GM18511 (cell line): ENCODE results near the gene RCAN3.
"Not testable (repeated sequence)": the region's sequence is repeated elsewhere in the genome, so short reads cannot be mapped to it uniquely, and the experiment has no call there.

Experiments used
- ATAC-seq: cut with Tn5 transposase; IDR thresholded peaks from one replicate; pipeline ENCODE4 v1.9.1; 2021; ENCODE audit warnings: mild to moderate bottlenecking, moderate library complexity; ENCODE audit not compliant: unreplicated experiment

Gene RCAN3

GRCh38 chr1:24502709-24503058 is at the start of gene RCAN3:
TSS of gene RCAN3 (plus strand) at chr1:24502836. CDS start at chr1:24514373, 11,537 bp downstream.
- ATAC-seq: no peak

DNA sequence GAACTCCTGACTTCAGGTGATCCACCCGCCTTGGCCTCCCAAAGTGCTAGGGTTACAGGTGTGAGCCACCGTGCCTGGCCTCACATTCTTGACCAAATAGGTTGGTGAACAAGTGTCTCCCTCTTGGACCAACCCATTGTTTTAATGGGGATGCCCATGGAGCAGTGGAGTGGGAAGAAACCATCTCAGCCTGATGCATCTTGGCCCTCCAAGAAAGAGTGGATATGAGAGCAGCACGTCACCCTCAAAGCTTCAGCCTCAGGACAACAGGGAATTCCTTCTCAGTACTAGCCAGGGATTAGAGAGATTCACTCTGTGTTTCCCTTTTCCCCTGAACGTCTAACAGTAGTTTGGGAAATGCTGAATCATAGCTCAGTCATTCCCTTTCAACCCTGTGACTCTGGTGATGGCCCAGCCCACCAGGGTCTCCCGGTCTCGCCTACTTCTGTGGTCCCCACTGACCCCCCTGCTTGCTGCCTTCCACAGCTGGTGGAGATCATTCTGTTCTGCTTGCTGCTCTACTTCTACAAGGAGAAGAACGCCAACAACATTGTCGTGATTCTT is 49.6 kb upstream of the RCAN3 start:
- ATAC-seq: no peak

GRCh38 chr1:24454673-24455072 is 48.0 kb upstream of the RCAN3 start:
- ATAC-seq: no peak

DNA sequence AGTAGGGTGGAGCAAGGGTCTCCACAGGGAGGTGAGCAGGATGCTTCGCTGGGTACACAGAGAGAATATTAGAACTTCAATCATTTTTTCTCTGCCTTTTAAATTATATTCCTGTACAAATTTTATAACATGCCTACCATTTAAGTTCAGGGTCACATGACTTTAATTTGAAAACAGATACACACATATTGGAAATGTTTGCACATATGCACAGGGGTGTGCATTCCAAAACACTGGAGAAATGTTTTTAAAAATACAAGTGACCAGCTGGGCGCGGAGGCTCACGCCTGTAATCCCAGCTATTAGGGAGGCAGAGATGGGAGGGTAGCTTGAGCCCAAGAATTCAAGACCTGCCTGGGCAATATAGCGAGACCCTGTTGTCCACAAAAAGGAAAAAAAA is 47.4 kb upstream of the RCAN3 start:
- no peak for ATAC-seq

DNA sequence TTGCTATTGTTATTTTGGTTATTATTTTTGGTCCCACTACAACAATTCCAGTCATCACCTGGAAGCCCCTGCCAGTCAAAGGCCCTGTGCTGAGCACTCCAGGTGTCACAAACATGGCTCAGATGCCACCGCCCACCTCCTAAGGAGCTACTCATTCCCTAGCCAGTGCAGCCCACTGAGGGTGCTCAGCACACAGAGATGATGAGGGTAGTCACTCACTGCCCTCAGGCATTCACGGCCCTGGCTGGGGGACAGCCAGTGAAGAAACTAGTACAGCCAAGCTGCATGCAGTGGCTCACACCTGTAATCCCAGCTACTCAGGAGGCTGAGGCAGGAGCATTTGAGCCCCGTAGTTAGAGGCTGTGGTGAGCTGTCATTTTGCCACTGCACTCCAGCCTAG is 44.8 kb upstream of the RCAN3 start:
- ATAC-seq: no peak

DNA sequence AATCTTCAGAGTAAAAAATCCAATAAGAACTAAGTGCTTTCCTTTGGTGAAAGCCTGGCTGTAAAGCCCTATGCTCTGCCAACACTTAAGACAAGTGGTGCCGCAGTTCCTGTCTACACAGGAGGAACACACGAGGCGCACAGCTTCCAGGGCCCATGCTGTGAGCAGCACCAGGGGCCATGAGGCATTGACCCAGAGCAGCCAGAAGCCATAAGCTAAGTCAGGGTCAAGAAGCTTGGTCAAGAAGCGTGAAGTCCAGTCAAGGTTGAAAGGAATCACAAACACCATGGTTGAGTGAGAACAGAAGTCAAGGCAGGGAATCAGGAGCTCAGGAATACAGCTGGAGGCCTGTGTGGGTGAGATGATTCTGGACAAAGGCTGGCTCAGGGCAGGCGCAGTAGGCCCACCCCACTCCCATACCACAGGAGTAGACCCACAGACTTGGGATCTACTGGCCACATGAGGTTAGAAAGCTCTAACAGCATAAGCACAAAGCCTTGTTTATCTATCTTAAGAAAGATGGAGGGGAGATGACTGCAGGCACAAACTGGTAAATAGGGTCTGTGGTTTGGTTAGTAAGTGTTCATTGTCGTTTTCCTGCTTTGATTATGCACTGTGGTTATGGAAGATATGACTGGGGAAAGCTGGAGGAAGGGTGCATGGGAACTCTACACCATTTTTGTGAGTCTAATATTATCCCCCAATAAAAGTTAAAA is 42.9 kb upstream of the RCAN3 start:
- no peak for ATAC-seq

DNA sequence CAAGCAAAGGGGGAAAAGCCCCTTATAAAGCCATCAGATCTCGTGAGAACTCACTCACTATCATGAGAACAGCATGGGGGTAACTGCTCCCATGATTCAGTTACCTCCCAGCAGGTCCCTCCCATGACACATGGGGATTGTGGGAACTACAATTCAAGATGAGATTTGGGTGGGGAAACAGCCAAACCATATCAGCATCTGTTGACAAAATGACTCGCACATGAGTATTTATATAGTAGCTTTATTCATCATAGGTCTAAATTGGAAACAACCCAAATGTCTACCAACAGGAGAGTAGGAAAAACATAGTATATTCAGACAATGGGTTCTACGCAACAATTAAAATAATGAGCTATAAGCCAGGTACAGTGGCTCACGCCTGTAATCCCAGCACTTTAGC is 40.5 kb upstream of the RCAN3 start:
- ATAC-seq: not testable (repeated sequence)

DNA sequence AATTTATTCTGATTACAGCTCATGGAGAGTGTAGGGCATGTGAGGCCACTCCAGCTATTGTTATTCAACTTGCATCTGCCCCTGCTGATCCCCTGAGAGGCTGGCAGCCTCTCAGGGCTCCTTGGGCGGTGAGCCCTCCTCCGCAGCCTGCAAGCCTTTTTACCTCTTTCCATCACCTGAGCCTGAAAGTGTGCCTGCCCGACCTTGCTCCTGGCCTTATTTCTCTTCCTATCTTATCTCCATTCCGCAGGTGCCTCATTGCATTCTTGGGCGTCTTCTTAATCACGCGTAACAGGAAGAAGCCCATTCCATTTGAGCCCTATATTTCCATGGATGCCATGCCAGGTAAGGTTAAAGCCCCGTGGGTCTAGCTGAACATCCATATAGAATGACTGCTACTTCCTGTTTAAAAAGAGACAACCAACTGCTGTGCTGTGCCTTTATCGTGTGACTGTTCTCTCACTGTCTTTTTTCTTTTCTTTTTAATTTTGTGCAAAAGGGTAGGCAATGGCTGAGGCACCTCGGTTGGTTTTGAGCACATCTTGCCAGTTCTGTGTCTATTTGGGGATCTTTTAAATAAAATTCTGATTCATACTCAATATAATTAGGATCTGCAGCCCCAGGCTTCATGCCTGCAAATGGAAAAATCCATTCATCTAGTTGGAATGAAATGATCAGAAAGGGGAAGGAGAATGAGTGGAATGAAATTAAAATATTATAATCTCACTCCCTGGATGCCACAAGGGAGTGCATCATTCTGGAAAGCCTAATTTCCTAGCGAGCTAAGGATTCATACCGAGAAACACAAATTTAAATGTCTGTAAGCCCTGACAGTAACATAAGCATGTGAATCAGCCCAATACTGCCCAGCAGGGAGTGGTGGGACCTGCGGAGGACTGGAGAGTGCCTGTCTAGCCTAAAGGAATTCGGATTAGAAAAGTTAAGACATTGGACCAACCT is 38.6 kb upstream of the RCAN3 start:
- ATAC-seq: no peak

GRCh38 chr1:24465099-24465498 is 37.5 kb upstream of the RCAN3 start:
- no peak for ATAC-seq

DNA sequence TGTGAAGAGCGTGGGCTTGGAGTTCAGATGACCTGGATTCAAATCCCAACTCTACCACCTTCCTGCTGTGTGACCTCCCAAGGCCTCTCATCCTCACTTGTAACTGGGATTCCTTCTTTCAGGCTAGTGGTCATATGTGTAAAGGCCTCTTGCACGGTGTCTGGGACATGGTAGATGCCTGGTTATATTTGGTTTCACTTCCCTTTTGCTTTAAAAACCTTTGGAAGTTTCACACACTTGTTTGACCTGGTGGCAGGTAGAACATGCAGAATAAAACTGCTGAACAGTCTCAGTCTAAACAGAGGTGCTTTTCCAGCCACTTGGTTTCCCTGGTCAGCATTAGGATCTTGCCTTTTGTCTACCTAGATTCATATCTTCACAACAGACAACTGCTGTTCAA is 37.0 kb upstream of the RCAN3 start:
- ATAC-seq: no peak

GRCh38 chr1:24468685-24469316 is 33.8 kb upstream of the RCAN3 start:
- no peak for ATAC-seq

GRCh38 chr1:24470592-24470991 is 32.0 kb upstream of the RCAN3 start:
- no peak for ATAC-seq

GRCh38 chr1:24472527-24473251 is 29.9 kb upstream of the RCAN3 start:
- ATAC-seq: no peak

GRCh38 chr1:24474193-24474592 is 28.4 kb upstream of the RCAN3 start:
- ATAC-seq: no peak

GRCh38 chr1:24475700-24476099 is 26.9 kb upstream of the RCAN3 start:
- no peak for ATAC-seq

DNA sequence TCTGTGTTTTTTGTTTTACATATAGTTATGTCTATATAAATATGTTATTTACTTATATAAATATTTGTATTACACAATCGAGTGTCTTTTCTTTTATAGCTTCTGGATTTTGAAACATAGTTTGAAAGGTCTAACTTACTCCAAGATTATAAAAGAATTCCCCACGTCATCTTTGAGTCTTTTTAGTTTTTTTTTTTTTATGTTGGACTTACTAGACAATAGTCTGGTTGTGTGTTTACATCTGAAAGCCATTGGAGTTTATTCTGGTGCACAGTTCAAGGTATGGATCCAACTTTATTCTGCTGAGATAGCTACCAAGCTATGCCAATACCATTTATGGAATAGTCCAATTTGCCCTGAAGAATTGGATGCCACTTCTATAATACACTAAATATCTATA is 26.1 kb upstream of the RCAN3 start:
- ATAC-seq: no peak

GRCh38 chr1:24477309-24477708 is 25.3 kb upstream of the RCAN3 start:
- no peak for ATAC-seq

- ATAC-seq: peak; percentile 76
These were observed 21.5 kb upstream of the RCAN3 start for GRCh38 chr1:24481101-24481500.

- no peak for ATAC-seq
These were observed 20.6 kb upstream of the RCAN3 start for GRCh38 chr1:24481843-24482610.

DNA sequence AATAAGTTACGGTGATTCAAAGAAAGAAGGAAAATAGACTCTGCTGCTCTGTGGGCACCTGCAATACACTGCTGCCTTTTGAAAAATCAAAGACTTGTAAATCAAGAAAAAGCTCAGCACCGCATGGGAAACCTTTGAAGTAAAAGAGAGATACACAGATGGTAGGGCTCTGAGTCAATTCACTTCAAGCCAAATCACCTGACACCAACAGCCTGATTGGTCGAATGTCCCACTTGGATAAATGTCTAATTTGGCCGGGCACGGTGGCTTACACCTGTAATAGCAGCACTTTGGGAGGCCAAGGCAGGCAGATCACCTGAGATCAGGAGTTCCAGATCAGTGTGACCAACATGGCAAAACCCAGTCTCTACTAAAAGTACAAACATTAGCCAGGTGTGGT is 19.2 kb upstream of the RCAN3 start:
- no peak for ATAC-seq
